AG08396 (cell line): ENCODE results near the gene ACP6.
"Not testable (repeated sequence)": the region's sequence is repeated elsewhere in the genome, so short reads cannot be mapped to it uniquely, and the experiment has no call there.

Source experiments
- DNase-seq: peaks from one replicate; pipeline ENCODE4 v3.0.0; 2012; ENCODE audit warnings: low spot score, mixed read lengths

The ACP6 gene

DNA sequence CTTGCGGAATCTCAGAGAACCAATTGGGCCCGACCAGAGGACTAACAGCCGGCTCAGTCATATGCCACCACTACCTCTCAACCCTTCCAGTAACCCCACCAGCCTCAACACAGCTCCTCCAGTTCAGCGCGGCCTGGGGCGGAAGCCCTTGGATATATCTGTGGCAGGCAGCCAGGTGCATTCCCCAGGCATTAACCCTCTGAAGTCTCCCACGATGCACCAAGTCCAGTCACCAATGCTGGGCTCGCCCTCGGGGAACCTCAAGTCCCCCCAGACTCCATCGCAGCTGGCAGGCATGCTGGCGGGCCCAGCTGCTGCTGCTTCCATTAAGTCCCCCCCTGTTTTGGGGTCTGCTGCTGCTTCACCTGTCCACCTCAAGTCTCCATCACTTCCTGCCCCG is 49.8 kb downstream of the ACP6 start:
- DNase-seq = no peak

DNA sequence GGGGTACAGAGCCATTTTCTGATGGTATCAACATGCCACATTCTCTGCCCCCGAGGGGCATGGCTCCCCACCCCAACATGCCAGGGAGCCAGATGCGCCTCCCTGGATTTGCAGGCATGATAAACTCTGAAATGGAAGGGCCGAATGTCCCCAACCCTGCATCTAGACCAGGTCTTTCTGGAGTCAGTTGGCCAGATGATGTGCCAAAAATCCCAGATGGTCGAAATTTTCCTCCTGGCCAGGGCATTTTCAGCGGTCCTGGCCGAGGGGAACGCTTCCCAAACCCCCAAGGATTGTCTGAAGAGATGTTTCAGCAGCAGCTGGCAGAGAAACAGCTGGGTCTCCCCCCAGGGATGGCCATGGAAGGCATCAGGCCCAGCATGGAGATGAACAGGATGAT is 50.6 kb downstream of the ACP6 start:
- DNase-seq = no peak

DNA sequence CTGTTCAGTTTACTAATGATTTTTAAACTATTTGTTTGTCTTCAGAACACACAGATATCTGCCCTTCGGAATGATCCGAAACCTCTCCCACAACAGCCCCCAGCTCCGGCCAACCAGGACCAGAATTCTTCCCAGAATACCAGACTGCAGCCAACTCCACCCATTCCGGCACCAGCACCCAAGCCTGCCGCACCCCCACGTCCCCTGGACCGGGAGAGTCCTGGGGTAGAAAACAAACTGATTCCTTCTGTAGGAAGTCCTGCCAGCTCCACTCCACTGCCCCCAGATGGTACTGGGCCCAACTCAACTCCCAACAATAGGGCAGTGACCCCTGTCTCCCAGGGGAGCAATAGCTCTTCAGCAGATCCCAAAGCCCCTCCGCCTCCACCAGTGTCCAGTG is 51.6 kb downstream of the ACP6 start:
- DNase-seq = no peak

DNA sequence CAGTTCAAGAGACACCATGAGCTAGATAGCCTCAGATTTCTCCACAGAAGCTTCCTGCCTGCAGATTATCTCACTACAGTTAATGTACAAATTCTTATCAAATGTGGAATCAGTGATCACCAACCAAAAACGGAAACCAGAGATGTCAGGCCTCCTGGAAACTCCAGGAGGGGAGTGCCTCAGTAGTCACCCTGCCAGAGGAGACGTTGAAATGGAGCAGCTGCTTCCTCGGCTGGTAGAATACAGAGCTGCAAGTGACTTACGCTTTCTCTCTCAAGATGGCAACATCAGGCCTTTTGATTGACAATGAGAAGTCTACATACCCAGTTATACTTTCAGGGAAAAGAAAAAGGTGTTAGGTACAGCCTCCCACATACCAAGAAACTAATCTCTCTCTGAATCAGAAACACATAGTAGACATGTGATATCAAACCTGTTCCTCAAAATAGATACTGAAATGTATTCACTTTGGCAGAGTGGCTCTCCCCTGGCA is 52.2 kb downstream of the ACP6 start:
- DNase-seq = no peak

DNA sequence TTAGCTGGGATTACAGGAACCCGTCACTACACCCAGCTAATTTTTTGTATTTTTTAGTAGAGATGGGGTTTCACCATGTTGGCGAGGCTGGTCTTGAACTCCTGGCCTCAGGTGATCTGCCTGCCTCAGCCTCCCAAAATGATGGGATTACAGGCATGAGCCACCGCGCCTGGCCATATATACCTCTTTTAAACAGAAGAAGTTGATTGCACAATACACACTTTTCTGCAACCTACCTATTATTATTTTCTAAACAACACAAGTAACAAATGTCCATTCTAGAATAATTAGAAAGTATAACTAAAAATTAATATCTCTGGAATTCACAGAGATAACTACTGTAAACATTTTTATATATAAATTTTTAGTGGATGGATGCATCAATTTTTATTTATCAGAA is 55.4 kb downstream of the ACP6 start:
- DNase-seq = not testable (repeated sequence)

DNA sequence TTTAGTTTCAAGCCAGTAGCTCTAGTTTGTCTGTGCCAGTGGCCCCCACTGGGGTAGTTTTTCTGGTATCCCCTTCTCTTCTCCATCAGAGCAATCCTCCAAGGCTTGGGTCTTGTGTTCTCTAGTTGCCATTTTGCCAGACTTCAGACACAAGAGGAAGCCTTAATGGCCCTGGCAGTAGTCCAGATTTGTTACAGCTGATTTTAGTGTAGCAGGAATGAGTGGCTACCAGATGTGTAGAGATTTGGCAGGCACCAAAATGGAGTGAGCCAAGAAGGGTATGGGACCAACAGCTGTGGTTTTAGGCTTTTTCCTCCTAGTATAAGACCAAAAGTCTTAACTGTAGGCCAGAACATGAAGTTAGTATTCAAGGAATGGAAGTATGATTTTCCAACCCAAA is 56.8 kb downstream of the ACP6 start:
- no peak for DNase-seq

DNA sequence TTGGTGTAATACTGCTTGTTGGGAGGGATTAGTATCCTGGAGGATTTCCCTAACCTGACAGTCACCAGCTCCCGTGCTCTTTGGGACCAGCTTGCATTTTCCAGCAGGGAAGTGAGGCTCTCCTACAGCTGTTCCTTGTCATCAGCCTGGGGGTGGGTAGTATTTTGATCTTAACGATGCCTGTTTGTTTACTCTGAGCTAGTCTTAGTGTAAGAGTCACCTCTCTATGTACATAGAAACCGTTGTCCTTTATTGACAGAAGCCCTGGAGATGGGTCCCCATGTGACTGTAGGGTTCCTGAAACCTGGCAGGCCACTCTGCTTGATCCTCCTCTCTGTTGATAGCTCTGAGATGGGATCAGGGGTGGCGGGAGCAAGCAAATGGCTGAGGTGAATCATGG is 58.0 kb downstream of the ACP6 start:
- no peak for DNase-seq

DNA sequence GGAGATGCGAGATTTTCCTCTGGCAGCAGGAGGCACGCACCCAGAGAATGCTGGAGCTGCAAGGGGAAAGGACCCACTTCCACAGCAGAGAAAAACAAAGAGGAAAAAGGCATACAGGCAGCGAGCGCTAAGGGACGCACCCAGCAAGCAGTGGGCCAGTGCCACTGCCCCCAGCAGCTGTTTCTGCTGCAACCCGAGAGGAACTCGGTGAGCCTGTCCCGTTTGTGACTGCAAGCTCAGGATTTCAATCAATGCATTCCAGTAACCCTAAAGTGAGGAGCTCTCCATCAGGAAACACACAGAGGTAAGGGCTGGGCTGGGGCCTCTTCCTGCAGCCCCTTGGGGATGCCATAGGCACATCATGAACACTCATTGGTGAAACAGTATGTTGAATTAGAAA is 58.7 kb downstream of the ACP6 start:
- no peak for DNase-seq

DNA sequence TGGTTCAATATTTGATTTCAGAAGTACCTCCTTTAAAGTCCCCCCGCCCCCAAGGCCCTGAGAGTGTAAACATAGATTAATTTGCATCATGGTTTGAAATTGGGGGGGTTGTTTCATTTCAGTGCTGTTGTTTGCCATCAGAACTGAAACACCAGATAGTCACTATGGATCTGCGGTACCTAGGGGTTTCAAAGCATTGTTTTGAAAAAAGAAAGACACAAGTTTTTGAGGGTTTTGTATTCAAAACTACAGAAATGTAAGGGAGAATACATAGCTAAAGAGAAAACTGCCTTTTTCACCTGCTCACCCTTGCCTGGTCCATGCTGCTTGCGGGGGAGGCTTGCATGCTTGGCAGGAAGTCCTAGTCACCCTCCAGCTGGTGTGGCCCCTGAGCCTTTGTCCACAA is 59.3 kb downstream of the ACP6 start:
- no peak for DNase-seq

DNA sequence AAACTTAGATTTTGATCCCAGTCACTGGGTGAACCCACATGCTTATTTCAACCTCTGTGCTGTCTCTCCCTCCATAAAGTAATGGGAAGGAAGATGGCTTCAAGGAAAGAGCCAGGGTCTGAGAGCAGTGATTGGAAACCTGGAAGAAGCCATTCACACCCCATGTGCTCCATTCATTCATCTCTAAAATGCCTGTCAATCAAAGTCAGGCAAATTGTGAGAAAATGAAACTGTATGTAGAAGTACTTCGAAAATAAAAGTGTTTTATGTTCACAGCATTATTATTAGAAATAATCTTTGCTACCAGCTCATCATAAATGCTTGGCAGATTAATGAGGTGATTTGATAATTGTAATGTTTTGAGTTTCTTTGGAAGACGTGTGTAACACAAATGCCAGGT is 61.0 kb downstream of the ACP6 start:
- DNase-seq = no peak

DNA sequence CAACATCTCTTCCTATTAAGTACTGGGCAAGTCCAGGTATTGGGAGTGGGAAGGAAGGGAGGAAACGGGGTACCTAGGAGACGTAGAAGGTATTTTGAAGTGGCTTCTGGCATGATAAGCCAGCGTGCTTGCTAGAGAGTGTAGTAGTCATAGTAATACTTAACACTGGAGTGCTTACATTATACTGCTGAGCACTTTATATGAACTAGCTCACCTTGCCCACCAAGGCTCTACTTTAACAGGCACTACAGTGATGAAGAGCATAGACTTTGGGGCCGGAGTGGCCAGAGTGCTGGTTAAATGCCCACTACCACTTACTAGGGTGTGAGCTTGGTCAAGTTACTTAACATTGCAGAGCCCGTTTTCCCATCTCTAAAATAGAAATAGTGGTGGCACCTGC is 61.7 kb downstream of the ACP6 start:
- DNase-seq = no peak

DNA sequence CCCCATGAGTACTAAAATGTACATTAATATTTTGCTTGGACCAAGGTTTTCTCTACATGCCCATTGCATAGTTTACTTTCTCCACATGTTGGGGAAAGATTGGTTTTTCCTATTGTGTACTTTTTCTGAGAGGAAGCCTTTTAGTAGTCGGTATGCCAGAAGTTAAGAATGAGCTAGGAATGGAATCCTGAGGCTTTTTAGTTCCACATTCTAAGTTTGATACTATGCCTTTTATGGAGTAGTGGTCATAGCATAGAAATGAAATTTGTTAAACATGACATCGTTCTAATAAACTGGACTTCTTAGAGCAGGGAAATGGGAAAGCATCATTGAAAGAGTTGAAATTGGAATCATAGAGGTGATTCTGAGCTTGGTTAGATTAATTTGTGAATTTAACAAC is 64.7 kb downstream of the ACP6 start:
- no peak for DNase-seq

DNA sequence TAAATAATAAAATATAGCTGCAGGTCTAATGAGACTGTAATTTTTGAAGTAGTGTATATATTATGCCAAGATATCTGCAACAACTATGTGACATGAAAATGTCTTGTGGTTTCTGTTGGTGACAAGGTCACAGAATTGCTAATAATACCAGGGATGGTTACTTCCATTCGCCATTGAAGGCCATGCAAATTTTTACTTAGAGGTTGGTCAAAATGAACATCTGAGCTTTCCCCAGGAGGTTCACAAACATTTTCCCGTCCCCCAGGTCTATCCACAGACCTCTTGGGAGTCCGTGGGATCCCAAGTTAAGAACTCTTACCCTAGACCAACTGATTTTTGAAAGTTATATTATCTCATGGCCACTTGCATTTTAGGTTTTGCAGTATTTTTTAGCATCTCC is 66.3 kb downstream of the ACP6 start:
- DNase-seq = no peak

DNA sequence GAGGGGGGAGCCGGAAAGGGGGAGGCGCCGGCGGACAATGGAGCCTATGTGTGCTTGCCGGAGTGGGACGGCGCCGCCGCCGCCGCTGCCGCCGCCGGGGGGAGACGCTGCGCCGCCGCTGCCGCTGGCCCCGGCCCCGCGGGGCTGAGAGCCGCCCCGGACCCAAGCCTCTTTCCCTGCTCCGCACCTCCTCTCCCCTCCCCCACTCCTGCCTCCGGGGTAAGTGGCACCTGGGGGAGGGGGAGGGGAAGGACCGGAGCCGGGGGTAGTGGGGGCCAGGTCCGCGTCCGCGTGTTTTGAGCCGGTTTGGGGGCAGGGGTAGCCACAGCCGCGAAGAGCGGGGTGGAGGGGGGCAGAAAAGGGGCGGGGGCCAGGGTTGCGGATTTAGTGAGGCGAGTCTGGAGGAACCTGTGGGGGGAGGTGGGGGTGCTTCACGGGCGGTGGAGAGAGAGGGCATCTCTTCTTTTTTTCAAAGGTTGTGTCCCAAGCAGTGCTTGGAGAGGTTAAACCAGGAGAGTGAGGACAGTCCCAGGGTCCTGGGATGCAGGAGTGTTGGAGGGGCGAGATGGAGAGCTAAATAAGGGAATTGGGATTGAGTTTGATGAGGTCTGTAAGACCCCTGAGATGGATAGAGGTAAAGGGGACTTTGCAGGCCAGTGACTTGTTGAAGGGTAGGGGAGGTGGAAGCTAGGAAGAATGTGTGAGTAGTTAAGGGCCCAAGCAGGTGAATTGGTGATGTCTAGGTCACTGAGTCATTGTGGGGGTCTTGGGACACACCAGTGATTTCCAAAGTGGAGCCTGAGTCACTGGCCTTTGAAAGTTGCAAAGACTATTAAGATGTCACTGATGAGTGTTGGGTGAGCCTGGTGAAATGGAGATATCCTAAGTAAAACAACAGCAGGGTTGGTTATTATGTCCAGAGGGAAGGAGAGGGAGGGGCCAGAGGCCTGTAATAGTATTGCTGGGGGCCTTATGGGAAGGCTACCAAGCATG is 69.9 kb downstream of the ACP6 start:
- DNase-seq = peak; percentile 19

DNA sequence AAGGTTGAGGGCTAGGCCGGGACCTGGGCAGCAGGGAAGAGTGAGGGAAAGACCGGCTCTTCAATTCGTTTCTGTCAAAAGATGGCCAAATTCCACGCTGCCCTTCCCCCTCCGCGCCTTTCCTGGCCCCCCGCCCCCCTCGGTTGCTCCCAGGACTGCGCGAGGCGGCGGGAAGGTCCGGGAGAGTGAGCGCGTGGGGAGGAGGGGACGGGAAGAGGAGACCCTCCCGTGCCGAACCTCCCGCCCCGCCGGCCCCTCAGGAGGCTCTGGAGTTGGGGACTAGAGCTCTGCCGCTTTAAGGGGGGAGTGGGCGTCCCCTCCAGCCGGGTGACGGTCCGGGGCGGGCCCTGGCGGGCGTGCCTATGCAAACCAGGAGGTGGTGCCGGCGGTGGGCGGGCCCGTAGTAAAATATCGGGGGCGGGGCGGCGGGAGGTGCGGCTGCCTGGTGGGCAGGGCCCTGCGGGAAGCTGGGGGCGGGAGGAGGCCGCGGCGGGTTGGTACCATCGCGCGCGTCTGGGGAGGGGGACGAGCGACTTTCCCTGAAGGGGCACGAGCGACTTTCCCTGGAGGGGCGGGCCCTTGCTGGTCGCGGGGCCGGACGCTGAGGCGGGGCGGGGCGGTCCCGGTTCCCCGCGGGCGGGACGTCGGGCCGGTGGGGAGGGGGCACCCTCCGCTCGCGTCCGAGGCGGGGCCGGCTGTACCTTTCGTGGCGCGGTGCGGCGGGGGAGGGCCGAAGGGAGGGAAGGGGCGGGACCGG is 70.8 kb downstream of the ACP6 start:
- peak; percentile 96 for DNase-seq

DNA sequence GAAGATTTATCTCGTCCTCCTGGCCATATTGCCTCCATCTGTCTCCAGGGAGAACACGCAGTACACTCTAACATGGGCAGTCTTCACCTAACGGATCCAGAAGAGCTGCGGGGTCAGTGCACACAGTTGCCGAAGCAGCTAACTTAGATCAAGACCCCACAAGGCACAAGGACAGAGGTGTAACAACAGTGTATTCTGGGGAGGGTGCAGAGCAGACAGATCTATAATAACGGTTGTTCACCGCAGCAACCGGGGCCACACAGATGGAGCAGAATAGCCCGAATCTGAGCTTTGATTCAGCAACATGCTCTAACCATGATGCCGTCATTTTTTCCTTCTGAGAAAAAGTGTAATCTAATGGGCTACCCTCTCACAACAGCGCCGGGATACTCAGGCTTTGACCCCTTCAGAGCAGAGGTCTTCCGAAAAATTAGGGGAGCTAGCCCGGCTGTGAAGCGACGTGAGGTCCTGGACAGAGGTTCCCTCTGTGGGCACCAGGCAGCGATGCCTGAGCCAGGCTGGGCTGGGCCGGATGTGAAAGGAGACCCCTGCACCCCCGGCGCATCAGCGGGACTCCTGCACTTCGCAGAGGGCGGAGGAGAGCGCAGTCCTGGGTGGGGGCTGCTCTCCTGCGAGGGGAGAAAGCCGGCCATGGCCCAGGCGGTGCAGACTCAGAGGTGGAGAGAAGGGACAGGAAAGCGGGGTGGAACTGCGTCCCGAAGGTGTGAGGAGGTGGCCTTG is 71.5 kb downstream of the ACP6 start:
- no peak for DNase-seq

DNA sequence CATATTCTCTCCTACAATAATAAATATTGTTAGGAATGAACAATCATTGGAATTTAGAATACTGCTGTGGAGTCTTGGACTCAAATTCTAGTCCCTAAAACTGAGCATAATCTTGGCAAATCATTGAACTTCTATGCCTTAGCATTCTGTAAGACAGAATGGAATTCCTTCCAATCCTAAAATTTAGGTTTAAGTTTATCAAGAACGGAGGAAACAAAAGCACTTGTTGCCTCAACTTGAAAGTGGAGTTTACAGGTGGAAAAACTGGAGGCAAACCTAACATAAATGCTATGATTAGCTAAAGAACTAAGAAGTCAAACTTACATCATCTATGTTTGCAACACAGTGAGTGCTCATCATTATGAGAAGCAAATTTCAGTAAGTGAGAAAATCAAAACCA is 73.3 kb downstream of the ACP6 start:
- no peak for DNase-seq
